Measurements from ENCODE around the gene GK. TPM values are rescaled to one million over a fixed set of nuclear protein-coding genes. Genes with fewer than 3 reads are reported as not detected.

The GK gene
- total RNA-seq, 1 experiment from 2014 or later = 1.7 TPM

GRCh38 chrX:30665471-30665870, 12.2 kb downstream of the GK start:
- H3K4me3 ChIP-seq (ENCODE audit: low read depth in 2 of 2, low read length in 2 of 2) = no peak overlapping the region
- no peaks in the 10 kb centered on the region for H3K27me3 ChIP-seq (ENCODE audit: control insufficient read depth, insufficient read depth, low read length)
- TF ChIP-seq POLR2AphosphoS5 (IDR thresholded peaks at IDR 0.05; ENCODE audit: low read depth, low read length) = no peak
- TF ChIP-seq SIN3A (IDR thresholded peaks at IDR 0.05; ENCODE audit: borderline replicate concordance, insufficient read depth, low read depth, low read length) = no peak
- no peak for TF ChIP-seq TCF7L2 (IDR thresholded peaks at IDR 0.05; ENCODE audit: low read depth, low read length)
- TF ChIP-seq REST (IDR thresholded peaks at IDR 0.05; ENCODE audit: insufficient read depth in 1 of 2, low read depth in 2 of 2, low read length in 1 of 2) = no peak
- TF ChIP-seq, protein P1, sequence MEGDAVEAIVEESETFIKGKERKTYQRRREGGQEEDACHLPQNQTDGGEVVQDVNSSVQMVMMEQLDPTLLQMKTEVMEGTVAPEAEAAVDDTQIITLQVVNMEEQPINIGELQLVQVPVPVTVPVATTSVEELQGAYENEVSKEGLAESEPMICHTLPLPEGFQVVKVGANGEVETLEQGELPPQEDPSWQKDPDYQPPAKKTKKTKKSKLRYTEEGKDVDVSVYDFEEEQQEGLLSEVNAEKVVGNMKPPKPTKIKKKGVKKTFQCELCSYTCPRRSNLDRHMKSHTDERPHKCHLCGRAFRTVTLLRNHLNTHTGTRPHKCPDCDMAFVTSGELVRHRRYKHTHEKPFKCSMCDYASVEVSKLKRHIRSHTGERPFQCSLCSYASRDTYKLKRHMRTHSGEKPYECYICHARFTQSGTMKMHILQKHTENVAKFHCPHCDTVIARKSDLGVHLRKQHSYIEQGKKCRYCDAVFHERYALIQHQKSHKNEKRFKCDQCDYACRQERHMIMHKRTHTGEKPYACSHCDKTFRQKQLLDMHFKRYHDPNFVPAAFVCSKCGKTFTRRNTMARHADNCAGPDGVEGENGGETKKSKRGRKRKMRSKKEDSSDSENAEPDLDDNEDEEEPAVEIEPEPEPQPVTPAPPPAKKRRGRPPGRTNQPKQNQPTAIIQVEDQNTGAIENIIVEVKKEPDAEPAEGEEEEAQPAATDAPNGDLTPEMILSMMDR (IDR thresholded peaks at IDR 0.05) = no peak
- in situ Hi-C loops (cut with HindIII; ENCODE audit: low pct_unique_long_range_greater_than_20kb, low sequenced_read_pairs) (no loop called here), intact Hi-C loops (cut with micrococcal nuclease; ENCODE audit: unreplicated experiment) (no loop called here)
- DNase-seq (ENCODE audit: low read depth, low spot score) (no peak), ATAC-seq (no peak)
- no peaks in the 10 kb centered on the region for H3K9me3 ChIP-seq (ENCODE audit: control insufficient read depth, insufficient read depth, low read depth, low read length)
- BruUV-seq (replicated peaks) = no TSS peak
- ChIA-PET CTCF (no interaction called here), POLR2A (no interaction called here)
- H3K27ac ChIP-seq (ENCODE audit: low read length) = no peak overlapping the region
- H3K4me1 ChIP-seq (ENCODE audit: control insufficient read depth, insufficient read depth, low read length) = no peaks in the 10 kb centered on the region
- H3K36me3 ChIP-seq (ENCODE audit: control insufficient read depth, insufficient read depth, low read length) = no peaks in the 10 kb centered on the region

DNA sequence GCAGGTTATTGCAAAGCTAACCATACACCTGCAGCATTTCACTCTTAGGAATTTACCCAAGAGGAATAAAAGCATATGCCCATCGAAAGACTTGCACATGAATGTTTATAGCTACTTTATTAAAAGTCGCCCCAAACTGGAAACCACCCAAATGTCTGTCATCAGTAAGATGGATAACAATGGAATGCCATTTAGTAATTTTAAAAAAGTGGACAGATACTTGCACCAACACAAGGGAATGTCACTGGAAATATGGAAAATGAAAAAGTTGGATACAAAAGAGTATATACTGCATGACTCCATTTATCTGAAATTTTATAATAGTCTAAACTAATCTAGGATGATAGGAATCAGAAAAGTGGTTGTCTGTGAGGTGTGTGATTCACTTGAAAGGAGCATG, 12.9 kb downstream of the GK start:
- ChIA-PET CTCF (no interaction called here), POLR2A (no interaction called here)
- intact Hi-C loops (cut with micrococcal nuclease; ENCODE audit: unreplicated experiment) = no loop called here
- no peak for ATAC-seq
- no peak overlapping the region for H3K4me3 ChIP-seq (ENCODE audit: low read depth in 2 of 2, low read length in 2 of 2)
- H3K9me3 ChIP-seq (ENCODE audit: control insufficient read depth, insufficient read depth, low read depth, low read length) = no peaks in the 10 kb centered on the region
- in situ Hi-C loops (cut with HindIII; ENCODE audit: low pct_unique_long_range_greater_than_20kb, low sequenced_read_pairs) = no loop called here
- H3K36me3 ChIP-seq (ENCODE audit: control insufficient read depth, insufficient read depth, low read length) = no peaks in the 10 kb centered on the region
- H3K27ac ChIP-seq (ENCODE audit: low read length) = no peak overlapping the region
- H3K4me1 ChIP-seq (ENCODE audit: control insufficient read depth, insufficient read depth, low read length) = no peaks in the 10 kb centered on the region
- no TSS peak for BruUV-seq (replicated peaks)
- no peak for DNase-seq (ENCODE audit: low read depth, low spot score)
- TF ChIP-seq SIN3A (IDR thresholded peaks at IDR 0.05; ENCODE audit: borderline replicate concordance, insufficient read depth, low read depth, low read length) (no peak), TCF7L2 (IDR thresholded peaks at IDR 0.05; ENCODE audit: low read depth, low read length) (no peak), REST (IDR thresholded peaks at IDR 0.05; ENCODE audit: insufficient read depth in 1 of 2, low read depth in 2 of 2, low read length in 1 of 2) (no peak), POLR2AphosphoS5 (IDR thresholded peaks at IDR 0.05; ENCODE audit: low read depth, low read length) (no peak)
- TF ChIP-seq, protein P1 (IDR thresholded peaks at IDR 0.05) = no peak
- H3K27me3 ChIP-seq (ENCODE audit: control insufficient read depth, insufficient read depth, low read length) = no peaks in the 10 kb centered on the region
